HepG2 (cell line): Measurements from ENCODE around the gene CADPS. TPM values are rescaled to one million over a fixed set of nuclear protein-coding genes. Genes with fewer than 3 reads are reported as not detected.

Experiments used
- ATAC-seq: fragments of 200-7000 bp; cut with Tn5 transposase; 3 replicates; pipeline ENCODE4 v1.9.1; 2020; ENCODE audit warnings: mild to moderate bottlenecking, moderate library complexity
- BruUV-seq: library from RNA; stranded (reverse); fragments of 400-500 nt; replicated peaks from 2 replicates; lab custom pipeline; 2021; lab: Mats Ljungman, UMichigan
- CTCF ChIA-PET: fragments of 300-600 bp; formaldehyde crosslinking; extraction: SDS; loops from one replicate; lab custom pipeline; 2021; ENCODE audit warnings: low total read pairs, inconsistent platforms, low intra/inter-chr PET ratio; lab: Yijun Ruan, JAX
- POLR2A ChIA-PET: fragments of 350-600 bp; sonication (Branson Sonifier 250); formaldehyde crosslinking; loops from one replicate; lab custom pipeline; 2020; ENCODE audit warnings: antibody characterized with exemption, inconsistent platforms; lab: Yijun Ruan, JAX
- DNase-seq: peaks from one replicate; pipeline ENCODE4 v3.0.0-alpha.2; 2015; ENCODE audit warnings: low spot score
- FAIRE-seq: peaks from 3 replicates; lab custom pipeline; 2011; peaks lifted over from hg19 to GRCh38; lab: Jason Lieb, UNC
- H2AFZ ChIP-seq: one replicate; pipeline ENCODE4 v1.6.1; 2011; ENCODE audit warnings: low read length, inconsistent platforms
- H3K27ac ChIP-seq: fragments of 300-600 bp; 3 replicates; pipeline ENCODE4 v1.8.0; 2011; ENCODE audit warnings: mixed run types, mild to moderate bottlenecking, mixed read lengths, low read length, inconsistent platforms; ENCODE audit not compliant: insufficient read depth; ENCODE audit errors: extremely low read length
- H3K27me3 ChIP-seq, 2 experiments: fragments of 200-600 bp in 1 of 2; 2 replicates in 1 of 2; 3 replicates in 1 of 2; pipeline versions ENCODE4 v1.6.0 to v1.8.0; 2011; ENCODE audit warnings: low read length in 2 of 2, mild to moderate bottlenecking in 2 of 2, moderate library complexity in 2 of 2, inconsistent platforms in 1 of 2; ENCODE audit not compliant: insufficient read depth in 2 of 2, control insufficient read depth in 1 of 2
- H3K36me3 ChIP-seq, 2 experiments: fragments of 200-600 bp in 1 of 2; replicated peaks in 1 of 2; 2 replicates in 1 of 2; 3 replicates in 1 of 2; pipeline versions ENCODE4 v1.5.1 to v1.8.0; 2011; ENCODE audit warnings: low read length in 2 of 2, inconsistent platforms in 1 of 2; ENCODE audit not compliant: insufficient read depth in 2 of 2, control insufficient read depth in 1 of 2
- H3K4me1 ChIP-seq: 2 replicates; pipeline ENCODE4 v1.5.1; 2012; ENCODE audit warnings: low read length, inconsistent platforms; ENCODE audit not compliant: insufficient read depth
- H3K4me2 ChIP-seq: 2 replicates; pipeline ENCODE4 v1.6.0; 2011; ENCODE audit warnings: low read depth, low read length, inconsistent platforms
- H3K4me3 ChIP-seq, 3 experiments: fragments of 200-600 bp in 1 of 3; sonication (generic), shearing (Covaris generic) in 1 of 3; replicated peaks in 1 of 3; 2 replicates each; pipeline ENCODE4 v1.5.1; 2011 to 2016; ENCODE audit warnings: low read length in 3 of 3, inconsistent platforms in 2 of 3, low read depth in 2 of 3, mild to moderate bottlenecking in 2 of 3, control low read depth in 1 of 3, mixed read lengths in 1 of 3; ENCODE audit not compliant: insufficient read depth in 1 of 3
- H3K79me2 ChIP-seq: one replicate; pipeline ENCODE4 v1.6.1; 2011; ENCODE audit warnings: low read length, inconsistent platforms; ENCODE audit not compliant: insufficient read depth
- H3K9ac ChIP-seq: 2 replicates; pipeline ENCODE4 v1.6.0; 2011; ENCODE audit warnings: mild to moderate bottlenecking, low read depth, low read length, inconsistent platforms; ENCODE audit not compliant: insufficient read depth
- H3K9me3 ChIP-seq: 2 replicates; pipeline ENCODE4 v1.5.1; 2012; ENCODE audit warnings: mild to moderate bottlenecking, low read length
- H4K20me1 ChIP-seq: 2 replicates; pipeline ENCODE4 v1.6.0; 2011; ENCODE audit warnings: inconsistent platforms, mild to moderate bottlenecking, low read length, moderate library complexity; ENCODE audit not compliant: insufficient read depth
- ARNT ChIP-seq: fragments of 450-650 bp; IDR thresholded peaks from 2 replicates; pipeline ENCODE4 v1.6.1; 2017
- ATRX ChIP-seq: sonication (generic); formaldehyde crosslinking; IDR thresholded peaks from 2 replicates; pipeline ENCODE4 v1.4.0; 2020; ENCODE audit warnings: missing genetic modification reagents, borderline replicate concordance
- DNMT1 ChIP-seq: sonication (generic); formaldehyde crosslinking; IDR thresholded peaks from 2 replicates; pipeline ENCODE4 v1.5.1; 2020; ENCODE audit warnings: mild to moderate bottlenecking, missing genetic modification reagents
- FOSL1 ChIP-seq: sonication (generic); formaldehyde crosslinking; IDR thresholded peaks from 2 replicates; pipeline ENCODE4 v1.9.0; 2021; ENCODE audit warnings: missing genetic modification reagents, borderline replicate concordance
- HMG20B ChIP-seq: conservative IDR thresholded peaks from 2 replicates; pipeline ENCODE4 v1.6.1; 2016; ENCODE audit warnings: missing genetic modification reagents, missing compliant biosample characterization
- HNRNPK ChIP-seq: fragments of 200-400 bp; formaldehyde crosslinking; IDR thresholded peaks from 2 replicates; pipeline ENCODE4 v1.6.1; 2018; ENCODE audit warnings: low read length, low read depth, moderate library complexity, mild to moderate bottlenecking; ENCODE audit not compliant: poor library complexity, severe bottlenecking
- HOXA3 ChIP-seq: sonication (generic); formaldehyde crosslinking; IDR thresholded peaks from 2 replicates; pipeline ENCODE4 v1.5.0; 2020; ENCODE audit warnings: missing genetic modification reagents
- KLF12 ChIP-seq: sonication (generic); formaldehyde crosslinking; IDR thresholded peaks from 2 replicates; pipeline ENCODE4 v1.4.0; 2020; ENCODE audit warnings: missing genetic modification reagents, borderline replicate concordance
- PAWR ChIP-seq: sonication (generic); formaldehyde crosslinking; IDR thresholded peaks from 2 replicates; pipeline ENCODE4 v1.4.0; 2020; ENCODE audit warnings: missing genetic modification reagents, mild to moderate bottlenecking, borderline replicate concordance
- PRMT3 ChIP-seq: sonication (generic); formaldehyde crosslinking; IDR thresholded peaks from 2 replicates; pipeline ENCODE4 v1.8.1; 2022; ENCODE audit warnings: low read depth, mild to moderate bottlenecking, moderate library complexity, missing genetic modification reagents, borderline replicate concordance
- ZFP36L2 ChIP-seq: sonication (generic); formaldehyde crosslinking; IDR thresholded peaks from 2 replicates; pipeline ENCODE4 v1.4.0; 2020; ENCODE audit warnings: missing genetic modification reagents
- ZFP82 ChIP-seq: sonication (generic); formaldehyde crosslinking; IDR thresholded peaks from 2 replicates; pipeline ENCODE4 v1.5.1; 2020; ENCODE audit warnings: mild to moderate bottlenecking, missing genetic modification reagents, borderline replicate concordance
- ZNF275 ChIP-seq: sonication (generic); formaldehyde crosslinking; IDR thresholded peaks from 2 replicates; pipeline ENCODE4 v1.8.0; 2022; ENCODE audit warnings: missing genetic modification reagents, mild to moderate bottlenecking, inconsistent platforms, borderline replicate concordance
- ZNF317 ChIP-seq: sonication (generic); formaldehyde crosslinking; IDR thresholded peaks from 2 replicates; pipeline ENCODE4 v1.5.0; 2020; ENCODE audit warnings: mild to moderate bottlenecking, missing genetic modification reagents
- ZNF383 ChIP-seq: sonication (generic); formaldehyde crosslinking; IDR thresholded peaks from 2 replicates; pipeline ENCODE4 v1.4.0; 2020; ENCODE audit warnings: missing genetic modification reagents, mild to moderate bottlenecking, borderline replicate concordance
- ZNF503 ChIP-seq: sonication (generic); formaldehyde crosslinking; IDR thresholded peaks from 2 replicates; pipeline ENCODE4 v1.4.0; 2020; ENCODE audit warnings: missing genetic modification reagents
- ZNF580 ChIP-seq: IDR thresholded peaks from 2 replicates; pipeline ENCODE4 v1.6.1; 2016; ENCODE audit warnings: low read depth, borderline replicate concordance
- ZNF597 ChIP-seq: sonication (generic); formaldehyde crosslinking; IDR thresholded peaks from 2 replicates; pipeline ENCODE4 v1.5.0; 2020; ENCODE audit warnings: missing genetic modification reagents
- ZUFSP ChIP-seq: sonication (generic); formaldehyde crosslinking; IDR thresholded peaks from 2 replicates; pipeline ENCODE4 v1.9.0; 2021; ENCODE audit warnings: missing genetic modification reagents, mild to moderate bottlenecking, borderline replicate concordance
- WGBS: methylation state at CpG from one replicate; pipeline ENCODE4 v1.1.6; 2017; ENCODE audit warnings: low lambda C conversion rate; 5-methylcytosine and 5-hydroxymethylcytosine counted together
- in situ Hi-C: cut with HindIII; loops from 2 replicates; pipeline ENCODE4 v1.10.0; 2017; ENCODE audit warnings: low pct_unique_long_range_greater_than_20kb; ENCODE audit not compliant: extremely low pct_ligation_motif_present
- intact Hi-C: fragments of 100-400 bp; cut with micrococcal nuclease; formaldehyde crosslinking; loops from one replicate; pipeline ENCODE4 v1.10.0; 2022; ENCODE audit not compliant: unreplicated experiment
- polyA plus RNA-seq, 8 experiments: library from polyadenylated mRNA; depleted of rRNA in 3 of 8; stranded (reverse) in 7 of 8; unstranded in 1 of 8; fragments of >200 nt; fragmentation: Illumina TruSeq in 4 of 8; extraction: Trizol in 4 of 8; gene quantifications; 2 replicates each; pipeline versions ENCODE4 v1.2.1 to v1.2.3, GENCODE V29; 2011 to 2016; ENCODE audit warnings: low read depth in 4 of 8, missing spikeins in 1 of 8, mixed read lengths in 1 of 8; ENCODE audit not compliant: insufficient read depth in 1 of 8
- total RNA-seq, 5 experiments: library from RNA; depleted of rRNA; stranded (reverse); fragments of >200 nt; fragmentation: Illumina TruSeq; extraction: Trizol; gene quantifications; 2 replicates each; pipeline ENCODE4 v1.2.3, GENCODE V29; 2016; ENCODE audit warnings: low read depth in 1 of 5

Gene CADPS
- total and polyA plus RNA-seq, 2 of the 13 experiments (the other 11 are each of a cell fraction or from before 2014, with no cell fraction given) = not detected

- Histone ChIP-seq H3K27me3 (peaks cover 4 to 57% of the 10 kb centered on the region in 2 experiments), H3K9me3 (no peaks in the 10 kb centered on the region), H3K9ac (no peak overlapping the region), H3K4me2 (no peak overlapping the region), H3K4me1 (no peaks in the 10 kb centered on the region), H4K20me1 (no peaks in the 10 kb centered on the region), H3K79me2 (no peaks in the 10 kb centered on the region), H3K27ac (no peak overlapping the region), H2AFZ (no peak overlapping the region), H3K4me3 (no peak overlapping the region), H3K36me3 (no peaks in the 10 kb centered on the region)
- intact Hi-C loops = no loop called here
- in situ Hi-C loops = no loop called here
- 54% methylated on average over 22 of the region's 29 CpGs for WGBS
- no TSS peak for BruUV-seq
- FAIRE-seq = no peak
- POLR2A ChIA-PET = no interaction called here
- CTCF ChIA-PET = no interaction called here
- DNase-seq = no peak
- no peak for ATAC-seq
- TF ChIP-seq ZNF383 (CRISPR knock-in tag) (no peak), ZFP82 (CRISPR knock-in tag) (no peak), ZNF317 (no peak), ZFP36L2 (CRISPR knock-in tag) (no peak), ZNF597 (CRISPR knock-in tag) (no peak), ZNF275 (CRISPR knock-in tag) (no peak), HNRNPK (no peak), ZUFSP (no peak), ZNF580 (CRISPR knock-in tag) (no peak), HMG20B (CRISPR knock-in tag) (no peak), ZNF503 (CRISPR knock-in tag) (no peak), ATRX (no peak), PRMT3 (CRISPR knock-in tag) (no peak), ARNT (no peak), KLF12 (CRISPR knock-in tag) (no peak), PAWR (CRISPR knock-in tag) (no peak), HOXA3 (CRISPR knock-in tag) (no peak), DNMT1 (no peak), FOSL1 (CRISPR knock-in tag) (no peak)
Measured at GRCh38 chr3:62378311-62378789, 496.9 kb downstream of the CADPS start.
